B cell (primary cell): ENCODE results near the gene TTC21A. TPM values are rescaled to one million over a fixed set of nuclear protein-coding genes. Genes with fewer than 3 reads are reported as not detected.

Source experiments
- ATAC-seq: fragments of 200-7000 bp; cut with Tn5 transposase; one replicate; pipeline ENCODE4 v1.10.0; 2021; ENCODE audit warnings: low read depth, mild to moderate bottlenecking, moderate number of reproducible peaks, moderate library complexity
- CTCF ChIA-PET: fragments of 350-600 bp; sonication (Branson Sonifier 250); formaldehyde crosslinking; loops from one replicate; lab custom pipeline; 2021; ENCODE audit warnings: antibody characterized with exemption, inconsistent platforms; lab: Charles Lee
- POLR2A ChIA-PET: fragments of 350-600 bp; sonication (Branson Sonifier 250); formaldehyde crosslinking; loops from one replicate; lab custom pipeline; 2021; ENCODE audit warnings: antibody characterized with exemption; lab: Charles Lee
- DNase-seq: peaks from one replicate; pipeline ENCODE4 v3.0.0; 2013
- H2AFZ ChIP-seq: 2 replicates; pipeline ENCODE4 v1.6.1; 2012; ENCODE audit warnings: mild to moderate bottlenecking, low read depth, low read length; ENCODE audit not compliant: insufficient read depth, poor library complexity, severe bottlenecking
- H3K27ac ChIP-seq, 2 donors: 1 replicate in 1 of 2; 2 replicates in 1 of 2; pipeline ENCODE4 v1.5.1; 2012 to 2013; ENCODE audit warnings: low read length in 2 of 2, mild to moderate bottlenecking in 2 of 2, moderate library complexity in 1 of 2
- H3K27me3 ChIP-seq, 4 experiments: fragments of 200-600 bp in 1 of 4; sonication (generic) in 1 of 4; replicated peaks in 1 of 4; 1 replicate in 2 of 4; 2 replicates in 2 of 4; pipeline versions ENCODE4 v1.6.1 to v1.7.0; 2013 to 2016; ENCODE audit warnings: low read length in 3 of 4, mild to moderate bottlenecking in 2 of 4, mixed read lengths in 1 of 4, moderate library complexity in 1 of 4; ENCODE audit not compliant: insufficient read depth in 4 of 4, control insufficient read depth in 3 of 4; ENCODE audit errors: control extremely low read depth in 1 of 4
- H3K36me3 ChIP-seq, 2 experiments: replicated peaks in 1 of 2; 1 replicate in 1 of 2; 2 replicates in 1 of 2; pipeline versions ENCODE4 v1.6.1 to v1.7.1; 2013; ENCODE audit warnings: low read length in 1 of 2; ENCODE audit not compliant: insufficient read depth in 2 of 2, control insufficient read depth in 1 of 2; ENCODE audit errors: control extremely low read depth in 1 of 2, extremely low read depth in 1 of 2
- H3K4me1 ChIP-seq, 2 donors: fragments of 200-600 bp in 1 of 2; sonication (generic) in 1 of 2; 1 replicate in 1 of 2; 2 replicates in 1 of 2; pipeline versions ENCODE4 v1.5.1 to v1.6.1; 2013 to 2017; ENCODE audit warnings: low read length in 2 of 2; ENCODE audit not compliant: control insufficient read depth in 2 of 2, insufficient read depth in 2 of 2
- H3K4me2 ChIP-seq: replicated peaks from 2 replicates; pipeline ENCODE3; 2012; ENCODE audit warnings: mild to moderate bottlenecking, low read depth, low read length; ENCODE audit not compliant: poor library complexity, severe bottlenecking
- H3K4me3 ChIP-seq, 5 experiments: fragments of 200-600 bp in 1 of 5; sonication (generic) in 1 of 5; 1 replicate in 3 of 5; 2 replicates in 2 of 5; pipeline versions ENCODE4 v1.5.1 to v1.7.0; 2011 to 2016; ENCODE audit warnings: low read length in 4 of 5, mild to moderate bottlenecking in 4 of 5, low read depth in 2 of 5, control low read depth in 1 of 5, moderate library complexity in 1 of 5; ENCODE audit not compliant: insufficient read depth in 1 of 5; ENCODE audit errors: control extremely low read depth in 1 of 5, extremely low read depth in 1 of 5
- H3K79me2 ChIP-seq: fragments of 200-600 bp; sonication (generic); one replicate; pipeline ENCODE4 v1.6.0; 2016; ENCODE audit warnings: low read length; ENCODE audit not compliant: control insufficient read depth, insufficient read depth
- H3K9ac ChIP-seq: fragments of 200-600 bp; sonication (generic); 2 replicates; pipeline ENCODE4 v1.6.1; 2017; ENCODE audit warnings: mild to moderate bottlenecking, low read length, moderate library complexity
- H3K9me3 ChIP-seq, 3 donors: one replicate each; pipeline versions ENCODE4 v1.6.1 to v1.7.1; 2013; ENCODE audit warnings: low read length in 2 of 3; ENCODE audit not compliant: control insufficient read depth in 2 of 3, insufficient read depth in 1 of 3; ENCODE audit errors: control extremely low read depth in 1 of 3
- H4K20me1 ChIP-seq: 2 replicates; pipeline ENCODE4 v1.6.0; 2012; ENCODE audit warnings: mild to moderate bottlenecking, low read length; ENCODE audit not compliant: insufficient read depth, control insufficient read depth, poor library complexity, severe bottlenecking
- H3K27ac Mint-ChIP-seq: one replicate; pipeline ENCODE4 v1.8.0; 2021; ENCODE audit warnings: mixed read lengths
- H3K27me3 Mint-ChIP-seq: one replicate; pipeline ENCODE4 v1.8.0; 2021; ENCODE audit warnings: mixed read lengths
- H3K4me1 Mint-ChIP-seq: one replicate; pipeline ENCODE4 v1.8.0; 2021; ENCODE audit warnings: mixed read lengths
- H3K4me3 Mint-ChIP-seq: one replicate; pipeline ENCODE4 v1.8.0; 2021; ENCODE audit warnings: mixed read lengths
- H3K9me3 Mint-ChIP-seq: one replicate; pipeline ENCODE4 v1.8.0; 2022; ENCODE audit warnings: mixed read lengths; ENCODE audit not compliant: insufficient read depth
- EZH2 ChIP-seq: IDR thresholded peaks from 2 replicates; pipeline ENCODE4 v1.6.1; 2012; ENCODE audit warnings: borderline replicate concordance, low read depth, mild to moderate bottlenecking, moderate library complexity, low read length; ENCODE audit not compliant: insufficient read depth, poor library complexity, severe bottlenecking
- WGBS: methylation state at CpG from one replicate; pipeline ENCODE4 v1.1.5; 2013; ENCODE audit warnings: missing lambda C conversion rate; ENCODE audit not compliant: insufficient coverage; 5-methylcytosine and 5-hydroxymethylcytosine counted together
- intact Hi-C: fragments of 100-400 bp; cut with micrococcal nuclease; formaldehyde crosslinking; loops from one replicate; pipeline ENCODE4 v1.10.0; 2022
- polyA plus RNA-seq: library from polyadenylated mRNA; depleted of rRNA; stranded (reverse); fragments of >200 nt; gene quantifications from 2 replicates; pipeline ENCODE4 v1.2.3, GENCODE V29; 2012
- small RNA-seq: library from RNA; depleted of rRNA; stranded (forward); fragments of <200 nt; gene quantifications from one replicate; pipeline ENCODE3, GENCODE V24; 2012; ENCODE audit warnings: low replicate concordance, low read depth; ENCODE audit not compliant: insufficient read length
- total RNA-seq, 2 donors: library from RNA; stranded (reverse); fragments of 120-200 nt in 1 of 2; gene quantifications; 1 replicate in 1 of 2; 2 replicates in 1 of 2; pipeline versions ENCODE4 v1.2.3 to v1.2.4, GENCODE V29; 2013 to 2022
- TF ChIP-seq, protein P1 (sequence below): fragments of 200-600 bp; IDR thresholded peaks from one replicate; pipeline ENCODE4 v1.8.0; 2022; ENCODE audit warnings: antibody characterized with exemption, mild to moderate bottlenecking

The TTC21A gene
- total and polyA plus RNA-seq, 2 donors (not counting 1 experiment from before 2014, with no cell fraction given): 49.2 to 106 TPM

DNA sequence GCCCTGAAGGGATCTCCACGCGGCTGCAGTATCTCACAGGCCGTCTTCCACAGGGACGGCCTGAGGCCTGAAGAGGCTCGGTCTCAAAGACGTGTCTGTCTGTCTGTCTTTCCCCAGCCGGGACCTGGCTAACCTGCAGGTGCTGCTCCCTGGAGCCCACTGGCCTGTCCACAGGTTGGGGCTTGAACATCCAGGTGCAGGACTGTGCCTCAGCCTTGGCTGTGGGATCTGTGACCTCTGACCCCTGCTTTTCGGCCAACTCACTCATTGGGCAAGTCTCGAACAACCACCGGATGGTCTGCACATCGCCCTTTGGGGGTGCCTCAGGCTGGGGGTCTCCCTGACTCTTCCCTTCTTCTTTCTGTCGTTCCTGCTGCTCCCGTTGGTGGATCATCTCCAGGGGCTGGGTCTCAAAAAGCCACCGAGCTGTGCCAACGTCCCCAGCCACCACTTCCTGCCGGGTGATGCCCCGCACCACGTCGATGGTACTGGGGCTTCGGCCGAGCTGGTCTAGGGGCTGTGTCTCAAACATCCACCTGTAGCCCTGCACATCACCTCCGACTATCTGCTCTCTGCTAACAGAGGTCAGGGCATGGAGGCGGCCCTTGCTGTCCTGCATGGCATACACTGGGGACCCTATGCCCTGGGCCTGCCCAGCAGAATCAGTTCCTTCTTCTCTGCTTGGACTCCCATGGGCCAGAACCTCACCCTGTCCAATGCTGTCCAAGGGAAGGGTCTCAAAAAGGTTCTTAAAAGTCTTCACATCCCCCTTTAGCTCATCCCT lies 80.1 kb downstream of the TTC21A start:
- Histone ChIP-seq H4K20me1 (no peaks in the 10 kb centered on the region), H3K79me2 (no peaks in the 10 kb centered on the region), H3K9ac (no peak overlapping the region), H3K9me3 (no peaks in the 10 kb centered on the region), H3K4me3 (no peak overlapping the region), H3K4me2 (no peak overlapping the region), H3K4me1 (peaks cover 8% of the 10 kb centered on the region in 2 donors), H3K27me3 (peaks cover 0 to 10% (median 0%) of the 10 kb centered on the region in 4 experiments), H2AFZ (no peak overlapping the region), H3K27ac (no peak overlapping the region), H3K36me3 (no peaks in the 10 kb centered on the region)
- ChIA-PET POLR2A (interaction anchor here (0.5 kb wide), 1 partner anchor 91 kb away, joined by 4 read pairs; no protein-coding TSS in a partner anchor), CTCF (interaction anchor here (2.0 to 41.2 kb wide), 4 partner anchors 25 to 95 kb away, joined by 5 to 1573 read pairs (median 78); partner anchors contain the start of gene CX3CR1)
- DNase-seq: no peak
- H3K27me3 Mint-ChIP-seq: peaks cover 3% of the 10 kb centered on the region
- no peak for ATAC-seq
- no peaks in the 10 kb centered on the region for H3K9me3 Mint-ChIP-seq
- WGBS: 89% methylated on average over 23 of the region's 23 CpGs
- no peak for TF ChIP-seq EZH2
- TF ChIP-seq, protein P1, sequence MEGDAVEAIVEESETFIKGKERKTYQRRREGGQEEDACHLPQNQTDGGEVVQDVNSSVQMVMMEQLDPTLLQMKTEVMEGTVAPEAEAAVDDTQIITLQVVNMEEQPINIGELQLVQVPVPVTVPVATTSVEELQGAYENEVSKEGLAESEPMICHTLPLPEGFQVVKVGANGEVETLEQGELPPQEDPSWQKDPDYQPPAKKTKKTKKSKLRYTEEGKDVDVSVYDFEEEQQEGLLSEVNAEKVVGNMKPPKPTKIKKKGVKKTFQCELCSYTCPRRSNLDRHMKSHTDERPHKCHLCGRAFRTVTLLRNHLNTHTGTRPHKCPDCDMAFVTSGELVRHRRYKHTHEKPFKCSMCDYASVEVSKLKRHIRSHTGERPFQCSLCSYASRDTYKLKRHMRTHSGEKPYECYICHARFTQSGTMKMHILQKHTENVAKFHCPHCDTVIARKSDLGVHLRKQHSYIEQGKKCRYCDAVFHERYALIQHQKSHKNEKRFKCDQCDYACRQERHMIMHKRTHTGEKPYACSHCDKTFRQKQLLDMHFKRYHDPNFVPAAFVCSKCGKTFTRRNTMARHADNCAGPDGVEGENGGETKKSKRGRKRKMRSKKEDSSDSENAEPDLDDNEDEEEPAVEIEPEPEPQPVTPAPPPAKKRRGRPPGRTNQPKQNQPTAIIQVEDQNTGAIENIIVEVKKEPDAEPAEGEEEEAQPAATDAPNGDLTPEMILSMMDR: no peak
- no peak overlapping the region for H3K4me3 Mint-ChIP-seq
- H3K27ac Mint-ChIP-seq: peak overlapping the region; percentile 41
- intact Hi-C loops: loop anchor here (2.0 kb wide), 1 partner anchor 191 kb away; no protein-coding TSS in a partner anchor
- H3K4me1 Mint-ChIP-seq: peaks cover 10% of the 10 kb centered on the region

Small RNAs within 50 kb of the gene (small RNA-seq; reads per million reads assigned to genes)
- not detected for gene RF00017

Other genes starting within 250 kb of the TTC21A start
- 0.24 and 0.25 TPM in 2 replicates for gene SCN11A, start 55.7 kb upstream of the TTC21A start, total RNA-seq
- gene SCN11A, start 55.7 kb upstream of the TTC21A start, polyA plus RNA-seq: 0.07 and 0.14 TPM in 2 replicates
- 67.6 and 68.6 TPM in 2 replicates for gene WDR48, start 55.7 kb upstream of the TTC21A start, total RNA-seq
- gene WDR48, start 55.7 kb upstream of the TTC21A start, polyA plus RNA-seq: 20.8 and 35.2 TPM in 2 replicates
- 84.0 and 97.5 TPM in 2 replicates for gene GORASP1, start 53 bp upstream of the TTC21A start, total RNA-seq
- 81.7 and 98.7 TPM in 2 replicates for gene GORASP1, start 53 bp upstream of the TTC21A start, polyA plus RNA-seq
- 39.3 and 40.6 TPM in 2 replicates for gene CSRNP1, start 45.9 kb downstream of the TTC21A start, total RNA-seq
- 367 and 412 TPM in 2 replicates for gene CSRNP1, start 45.9 kb downstream of the TTC21A start, polyA plus RNA-seq
- gene XIRP1, start 84.9 kb downstream of the TTC21A start, total RNA-seq: not detected in 2 replicates
- gene XIRP1, start 84.9 kb downstream of the TTC21A start, polyA plus RNA-seq: not detected in 2 replicates
- gene CX3CR1, start 172.4 kb downstream of the TTC21A start, total RNA-seq: 0.19 and 0.27 TPM in 2 replicates
- gene CX3CR1, start 172.4 kb downstream of the TTC21A start, polyA plus RNA-seq: 0.16 and 0.26 TPM in 2 replicates
- not detected in 2 replicates for gene CCR8, start 222.0 kb downstream of the TTC21A start, total RNA-seq
- gene CCR8, start 222.0 kb downstream of the TTC21A start, polyA plus RNA-seq: not detected in 2 replicates